Stomach (tissue), 9 donors: Measurements from ENCODE around the gene GOSR2. TPM values are rescaled to one million over a fixed set of nuclear protein-coding genes. Genes with fewer than 3 reads are reported as not detected.
A peak's percentile ranks its signal among the peaks of the same experiment; 100 is the strongest.

Experiments used
- DNase-seq, 2 donors: peaks; one replicate each; pipeline versions ENCODE4 v3.0.0 to v3.0.0-alpha.2; 2013 to 2019
- H3K27ac ChIP-seq, 5 donors: fragments of 200-600 bp in 4 of 5; sonication (generic) in 4 of 5; one replicate each; pipeline ENCODE4 v1.5.1; 2013 to 2019; ENCODE audit warnings: mild to moderate bottlenecking in 1 of 5, moderate library complexity in 1 of 5
- H3K27me3 ChIP-seq, 3 donors: fragments of 200-600 bp; sonication (generic); one replicate each; pipeline ENCODE4 v1.5.1; 2017 to 2019; ENCODE audit warnings: mixed run types in 1 of 3
- H3K36me3 ChIP-seq, 4 donors: fragments of 200-600 bp; sonication (generic); 1 replicate in 3 of 4; 2 replicates in 1 of 4; pipeline ENCODE4 v1.5.1; 2016 to 2019
- H3K4me1 ChIP-seq, 4 donors: fragments of 200-600 bp; sonication (generic); one replicate each; pipeline ENCODE4 v1.5.1; 2016 to 2019
- H3K4me3 ChIP-seq, 4 donors: fragments of 200-600 bp; sonication (generic) in 3 of 4; one replicate each; pipeline ENCODE4 v1.5.1; 2016 to 2019; ENCODE audit warnings: mild to moderate bottlenecking in 1 of 4
- H3K9me3 ChIP-seq, 4 donors: fragments of 200-600 bp; sonication (generic); one replicate each; pipeline ENCODE4 v1.5.1; 2016 to 2019
- CTCF ChIP-seq, 7 experiments: fragments of 450-650 bp in 4 of 7; fragments of 200-600 bp in 3 of 7; sonication (generic) in 3 of 7; IDR thresholded peaks; one replicate each; pipeline ENCODE4 v1.5.1; 2016 to 2019; ENCODE audit warnings: antibody characterized with exemption in 7 of 7, control low read depth in 2 of 7, mild to moderate bottlenecking in 1 of 7
- EP300 ChIP-seq: sonication (generic); formaldehyde crosslinking; IDR thresholded peaks from one replicate; pipeline ENCODE4 v1.6.1; 2017; ENCODE audit warnings: antibody characterized with exemption
- POLR2A ChIP-seq, 4 donors: fragments of 450-650 bp; IDR thresholded peaks; one replicate each; pipeline ENCODE4 v1.6.1; 2016; ENCODE audit warnings: antibody characterized with exemption in 4 of 4, control low read depth in 2 of 4, mild to moderate bottlenecking in 1 of 4, moderate library complexity in 1 of 4
- POLR2AphosphoS5 ChIP-seq, 3 donors: sonication (generic); formaldehyde crosslinking; IDR thresholded peaks; one replicate each; pipeline ENCODE4 v1.6.1; 2016; ENCODE audit warnings: antibody characterized with exemption in 3 of 3
- WGBS, 5 donors: extraction: QIAGEN DNeasy Blood & Tissue Kit in 3 of 5; methylation state at CpG; one replicate each; pipeline versions ENCODE4 v1.1.5 to v1.1.7; 2013 to 2018; 5-methylcytosine and 5-hydroxymethylcytosine counted together
- intact Hi-C: fragments of 100-400 bp; cut with DNase I; formaldehyde crosslinking; loops from one replicate; pipeline ENCODE4 v1.15.1; 2023; ENCODE audit warnings: low total_unique reads
- polyA plus RNA-seq, 3 donors: library from polyadenylated mRNA; stranded (reverse); fragments of 200-250 nt; gene quantifications; one replicate each; pipeline ENCODE4 v1.2.3, GENCODE V29; 2013
- total RNA-seq, 5 donors: library from RNA; depleted of rRNA; stranded (reverse); fragments of >200 nt; gene quantifications; one replicate each; pipeline versions ENCODE4 v1.1.0 to v1.2.3, GENCODE V29; 2014 to 2016
- donor health status: healthy with polysubstance abuse.
- donor health status: Bipolar disorder and iron deficiency.
- donor health status: healthy.

GOSR2 gene
- total and polyA plus RNA-seq, 8 donors = 15.3 to 84.0 (median 31.9) TPM

GRCh38 chr17:46975287-46975686, 52.3 kb downstream of the GOSR2 start:
- no peak for DNase-seq
- H3K27ac ChIP-seq = no peak overlapping the region
- no peaks in the 10 kb centered on the region for H3K36me3 ChIP-seq
- WGBS, 5 donors = 76 to 90% (median 80%) methylated on average over 3 to 4 of the region's 4 CpGs
- H3K27me3 ChIP-seq = peaks cover 4 to 45% (median 35%) of the 10 kb centered on the region in 3 donors
- peaks cover 23 to 34% (median 28%) of the 10 kb centered on the region in 4 donors for H3K4me1 ChIP-seq
- intact Hi-C loops = no loop called here
- no peak for TF ChIP-seq POLR2A (IDR thresholded peaks at IDR 0.05)
- TF ChIP-seq EP300 = no peak
- no peak for TF ChIP-seq POLR2AphosphoS5 (IDR thresholded peaks at IDR 0.05)
- TF ChIP-seq CTCF (IDR thresholded peaks at IDR 0.05) = no peak
- H3K4me3 ChIP-seq = no peak overlapping the region
- H3K9me3 ChIP-seq = no peaks in the 10 kb centered on the region

GRCh38 chr17:46976626-46977270, 53.8 kb downstream of the GOSR2 start:
- H3K27me3 ChIP-seq = peaks cover 4 to 60% (median 35%) of the 10 kb centered on the region in 3 donors
- no peak for DNase-seq
- H3K36me3 ChIP-seq = no peaks in the 10 kb centered on the region
- no peaks in the 10 kb centered on the region for H3K9me3 ChIP-seq
- no peak overlapping the region for H3K27ac ChIP-seq
- H3K4me1 ChIP-seq = peaks cover 23 to 33% (median 28%) of the 10 kb centered on the region in 4 donors
- TF ChIP-seq EP300 (no peak), POLR2AphosphoS5 (IDR thresholded peaks at IDR 0.05) (no peak), POLR2A (IDR thresholded peaks at IDR 0.05) (no peak), CTCF (IDR thresholded peaks at IDR 0.05) (no peak)
- H3K4me3 ChIP-seq = no peak overlapping the region
- 64 to 70% (median 69%) methylated on average over 14 of the region's 14 CpGs for WGBS, 5 donors
- intact Hi-C loops = no loop called here

GRCh38 chr17:46977348-46977747, 54.4 kb downstream of the GOSR2 start:
- Histone ChIP-seq H3K27me3 (peaks cover 4 to 65% (median 35%) of the 10 kb centered on the region in 3 donors), H3K4me1 (peaks cover 19 to 27% (median 24%) of the 10 kb centered on the region in 4 donors), H3K9me3 (no peaks in the 10 kb centered on the region), H3K27ac (no peak overlapping the region), H3K4me3 (no peak overlapping the region), H3K36me3 (no peaks in the 10 kb centered on the region)
- WGBS, 5 donors = 27 to 44% (median 41%) methylated on average over 7 of the region's 7 CpGs
- DNase-seq = peak; percentile 39 to 82
- TF ChIP-seq POLR2A (IDR thresholded peaks at IDR 0.05) (no peak), EP300 (no peak), CTCF (IDR thresholded peaks at IDR 0.05) (peak in 1 of 7 experiments; percentile 13)
- intact Hi-C loops = no loop called here

GRCh38 chr17:46977750-46978488, 55.0 kb downstream of the GOSR2 start:
- Histone ChIP-seq H3K4me1 (peaks cover 19 to 24% (median 23%) of the 10 kb centered on the region in 4 donors), H3K27ac (no peak overlapping the region), H3K27me3 (peaks cover 4 to 65% (median 35%) of the 10 kb centered on the region in 3 donors), H3K36me3 (no peaks in the 10 kb centered on the region), H3K4me3 (peak overlapping the region; percentile 49 to 79 (median 60)), H3K9me3 (no peaks in the 10 kb centered on the region)
- intact Hi-C loops = no loop called here
- TF ChIP-seq EP300 (no peak), POLR2A (IDR thresholded peaks at IDR 0.05) (no peak), CTCF (IDR thresholded peaks at IDR 0.05) (no peak), POLR2AphosphoS5 (IDR thresholded peaks at IDR 0.05) (no peak)
- DNase-seq = no peak
- 14 to 24% (median 17%) methylated on average over 33 to 36 of the region's 36 CpGs for WGBS, 5 donors
